Activated naive CD4-positive, alpha-beta T cell treated with anti-CD3 and anti-CD28 coated beads, Interleukin-2, amount 10 ng/mL, durations not matched to agents 7 days and 5 days (primary cell): ENCODE measurements around the gene PLA2G3.

Source experiments
- CTCF ChIA-PET: fragments of 350-600 bp; sonication (Branson Sonifier 250); formaldehyde crosslinking; loops from one replicate; lab custom pipeline; 2021; ENCODE audit warnings: antibody characterized with exemption; lab: Charles Lee
- DNase-seq: peaks from one replicate; pipeline ENCODE4 v3.0.0-alpha.2; 2020
- H3K27ac Mint-ChIP-seq: one replicate; pipeline ENCODE4 v1.8.0; 2021; ENCODE audit warnings: mild to moderate bottlenecking, moderate library complexity, mixed read lengths
- H3K27me3 Mint-ChIP-seq: one replicate; pipeline ENCODE4 v1.8.0; 2021; ENCODE audit warnings: mild to moderate bottlenecking, mixed read lengths
- H3K36me3 Mint-ChIP-seq: one replicate; pipeline ENCODE4 v1.8.0; 2021; ENCODE audit warnings: mixed read lengths
- H3K4me1 Mint-ChIP-seq: one replicate; pipeline ENCODE4 v1.8.0; 2021; ENCODE audit warnings: mixed read lengths
- H3K4me3 Mint-ChIP-seq: one replicate; pipeline ENCODE4 v1.8.0; 2021; ENCODE audit warnings: mild to moderate bottlenecking, moderate library complexity, mixed read lengths
- H3K9me3 Mint-ChIP-seq: one replicate; pipeline ENCODE4 v1.8.0; 2021; ENCODE audit warnings: mixed read lengths

PLA2G3 gene

DNA sequence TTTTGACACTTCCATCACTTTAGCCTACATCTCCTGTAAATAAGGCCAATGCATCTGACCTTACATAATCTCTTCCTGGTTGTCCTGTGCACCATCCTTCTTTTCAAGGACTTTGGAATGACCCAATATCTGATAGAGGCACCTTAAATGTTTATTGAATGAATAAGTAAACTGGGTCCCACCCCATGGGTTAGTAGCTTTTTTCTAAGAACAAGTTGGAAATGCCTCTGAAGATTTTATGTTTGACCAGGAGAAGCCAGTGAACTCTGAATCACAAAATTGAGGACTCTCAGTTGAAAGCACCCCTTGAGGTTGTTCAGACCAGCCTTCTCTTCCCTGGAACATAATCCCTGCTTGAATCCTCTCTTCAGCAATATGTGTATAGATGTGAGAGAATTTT lies 21.1 kb upstream of the PLA2G3 start:
- H3K4me1 Mint-ChIP-seq: peaks cover 32% of the 10 kb centered on the region

DNA sequence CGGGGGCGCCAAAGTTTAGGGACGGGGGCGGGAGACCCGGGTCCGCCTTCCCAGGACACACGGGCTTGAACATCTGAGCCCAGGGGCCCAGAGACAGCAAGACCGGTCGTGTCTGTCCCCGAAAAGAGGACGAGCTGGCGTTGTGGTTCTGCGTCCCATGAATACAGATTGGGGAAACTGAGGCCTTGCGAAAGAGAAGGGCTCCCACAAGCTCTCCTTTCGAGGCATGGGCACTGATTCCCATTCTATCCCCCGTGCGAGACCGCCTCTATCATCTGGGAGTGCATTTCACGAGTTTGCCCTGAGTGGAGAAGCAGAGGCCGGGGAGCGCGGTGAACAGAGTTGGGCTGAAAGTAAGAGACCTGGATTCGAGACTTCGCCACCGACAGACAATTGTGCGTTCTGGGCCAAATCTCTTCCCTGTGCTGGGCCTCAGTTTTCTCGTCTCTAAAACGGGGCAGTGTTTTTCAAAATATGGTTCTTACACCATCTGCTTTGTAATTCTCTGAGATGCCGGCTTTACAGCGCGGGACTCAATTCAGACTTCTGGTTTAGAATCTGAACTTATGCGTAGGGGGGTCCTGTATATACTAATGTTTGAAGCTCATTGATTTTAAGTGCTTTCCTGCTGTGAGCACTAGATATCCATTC lies 20.1 kb upstream of the PLA2G3 start:
- Mint-ChIP-seq H3K4me3 (peak overlapping the region; percentile 100), H3K27me3 (peaks cover 18% of the 10 kb centered on the region), H3K27ac (peak overlapping the region; percentile 94), H3K36me3 (peaks cover 17% of the 10 kb centered on the region), H3K9me3 (no peaks in the 10 kb centered on the region), H3K4me1 (peaks cover 32% of the 10 kb centered on the region)
- peak; percentile 40 for DNase-seq
- CTCF ChIA-PET: interaction anchor here (0.7 to 2.4 kb wide), 5 partner anchors 52 to 472 kb away, joined by 3 to 10 read pairs (median 5); partner anchors contain the start of genes LIMK2 and SELENOM

More for the DNA sequence above, 21.1 kb upstream of the PLA2G3 start:
- CTCF ChIA-PET: interaction anchor here (0.8 kb wide), 1 partner anchor 471 kb away, joined by 3 read pairs; no protein-coding TSS in a partner anchor
- peaks cover 22% of the 10 kb centered on the region for H3K36me3 Mint-ChIP-seq
- H3K27ac Mint-ChIP-seq: no peak overlapping the region
- DNase-seq: no peak
- peak overlapping the region; percentile 100 for H3K4me3 Mint-ChIP-seq
- H3K9me3 Mint-ChIP-seq: no peaks in the 10 kb centered on the region
- H3K27me3 Mint-ChIP-seq: peaks cover 15% of the 10 kb centered on the region

DNA sequence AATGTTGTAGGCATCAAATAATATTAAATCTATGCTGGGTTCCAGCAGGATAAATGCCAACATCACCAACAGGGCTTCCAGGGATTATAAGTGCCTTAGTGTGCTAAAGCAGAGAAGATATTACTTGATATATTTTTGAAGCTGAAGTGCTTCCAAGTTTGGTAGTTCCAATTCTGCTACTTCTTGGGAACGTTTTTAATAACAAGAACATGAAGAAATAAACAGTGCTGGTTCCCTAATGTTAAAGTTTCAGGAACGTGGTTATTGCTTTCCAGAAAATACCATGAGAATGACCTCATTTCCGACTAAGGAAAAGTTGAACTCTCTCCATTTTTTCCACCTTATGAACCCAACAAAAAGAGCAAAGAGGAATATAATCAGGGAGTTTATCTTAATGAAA lies 15.1 kb upstream of the PLA2G3 start:
- H3K36me3 Mint-ChIP-seq: peaks cover 6% of the 10 kb centered on the region
- no peak overlapping the region for H3K27ac Mint-ChIP-seq
- H3K27me3 Mint-ChIP-seq: peaks cover 32% of the 10 kb centered on the region
- peaks cover 10% of the 10 kb centered on the region for H3K4me1 Mint-ChIP-seq
- DNase-seq: no peak
- no peak overlapping the region for H3K4me3 Mint-ChIP-seq
- CTCF ChIA-PET: no interaction called here
- no peaks in the 10 kb centered on the region for H3K9me3 Mint-ChIP-seq

GRCh38 chr22:31154975-31155374 lies 14.7 kb upstream of the PLA2G3 start:
- DNase-seq: no peak
- H3K27me3 Mint-ChIP-seq: peaks cover 36% of the 10 kb centered on the region
- no peak overlapping the region for H3K4me3 Mint-ChIP-seq
- H3K4me1 Mint-ChIP-seq: peaks cover 8% of the 10 kb centered on the region
- H3K9me3 Mint-ChIP-seq: no peaks in the 10 kb centered on the region
- CTCF ChIA-PET: no interaction called here
- no peak overlapping the region for H3K27ac Mint-ChIP-seq
- H3K36me3 Mint-ChIP-seq: peaks cover 5% of the 10 kb centered on the region

- no peak overlapping the region for H3K4me3 Mint-ChIP-seq
- CTCF ChIA-PET: no interaction called here
- H3K36me3 Mint-ChIP-seq: no peaks in the 10 kb centered on the region
- H3K4me1 Mint-ChIP-seq: no peaks in the 10 kb centered on the region
- H3K9me3 Mint-ChIP-seq: no peaks in the 10 kb centered on the region
- no peak for DNase-seq
- H3K27me3 Mint-ChIP-seq: peaks cover 41% of the 10 kb centered on the region
- H3K27ac Mint-ChIP-seq: no peak overlapping the region
Measured at GRCh38 chr22:31153357-31153756, 13.0 kb upstream of the PLA2G3 start.

- DNase-seq: no peak
- no peaks in the 10 kb centered on the region for H3K4me1 Mint-ChIP-seq
- no peak overlapping the region for H3K4me3 Mint-ChIP-seq
- H3K9me3 Mint-ChIP-seq: peaks cover 6% of the 10 kb centered on the region
- H3K36me3 Mint-ChIP-seq: no peaks in the 10 kb centered on the region
- peaks cover 39% of the 10 kb centered on the region for H3K27me3 Mint-ChIP-seq
- CTCF ChIA-PET: interaction anchor here (1.8 kb wide), 1 partner anchor 118 kb away, joined by 3 read pairs; no protein-coding TSS in a partner anchor
- H3K27ac Mint-ChIP-seq: no peak overlapping the region
Measured at GRCh38 chr22:31151872-31152271, 11.6 kb upstream of the PLA2G3 start.

GRCh38 chr22:31150615-31151014 lies 10.3 kb upstream of the PLA2G3 start:
- Mint-ChIP-seq H3K36me3 (no peaks in the 10 kb centered on the region), H3K27ac (no peak overlapping the region), H3K4me3 (no peak overlapping the region), H3K4me1 (no peaks in the 10 kb centered on the region), H3K9me3 (peaks cover 6% of the 10 kb centered on the region), H3K27me3 (peaks cover 32% of the 10 kb centered on the region)
- CTCF ChIA-PET: interaction anchor here (1.3 to 1.8 kb wide), 3 partner anchors 9 to 119 kb away, joined by 3 to 9 read pairs (median 4); partner anchors contain the start of gene RNF185
- DNase-seq: no peak

DNA sequence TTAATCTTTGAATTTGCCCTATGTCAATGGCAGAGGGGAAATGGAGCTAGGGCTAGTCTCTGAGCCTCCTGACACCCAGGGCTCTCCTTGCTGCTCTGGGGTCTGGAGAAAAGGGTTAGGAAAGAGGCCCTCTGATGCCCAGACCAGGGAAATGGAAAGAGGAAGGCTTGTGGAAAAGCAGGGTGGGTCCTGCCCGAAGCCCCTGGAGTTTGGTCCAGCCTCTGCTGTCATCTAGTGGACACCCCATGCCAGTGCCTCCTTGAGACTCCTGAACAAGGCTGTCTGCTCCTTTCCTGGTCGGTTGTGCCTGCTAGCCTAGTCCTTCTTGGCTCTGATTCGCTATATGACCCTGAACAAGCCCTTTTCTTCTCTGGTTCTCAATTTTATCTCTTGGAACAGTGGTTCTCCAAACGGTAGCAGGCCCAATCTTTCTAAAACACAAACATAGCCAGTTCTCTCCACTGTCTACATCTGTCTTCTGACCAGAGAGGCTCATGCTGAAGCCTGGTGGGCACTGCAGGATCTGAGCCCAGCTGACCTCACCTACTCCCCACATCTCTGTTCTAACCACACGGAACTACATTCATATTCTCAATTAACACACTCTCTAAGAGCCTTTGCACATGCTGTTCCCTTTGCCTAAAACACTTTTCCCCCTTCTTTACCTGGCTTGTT lies 8.8 kb upstream of the PLA2G3 start:
- CTCF ChIA-PET: interaction anchor here (0.6 to 1.8 kb wide), 9 partner anchors 10 to 386 kb away, joined by 3 to 13 read pairs (median 4); partner anchors contain the start of genes RNF185 and SELENOM
- H3K36me3 Mint-ChIP-seq: no peaks in the 10 kb centered on the region
- DNase-seq: peak; percentile 55
- H3K4me1 Mint-ChIP-seq: peaks cover 6% of the 10 kb centered on the region
- no peak overlapping the region for H3K27ac Mint-ChIP-seq
- no peak overlapping the region for H3K4me3 Mint-ChIP-seq
- H3K9me3 Mint-ChIP-seq: peaks cover 8% of the 10 kb centered on the region
- peaks cover 35% of the 10 kb centered on the region for H3K27me3 Mint-ChIP-seq

DNA sequence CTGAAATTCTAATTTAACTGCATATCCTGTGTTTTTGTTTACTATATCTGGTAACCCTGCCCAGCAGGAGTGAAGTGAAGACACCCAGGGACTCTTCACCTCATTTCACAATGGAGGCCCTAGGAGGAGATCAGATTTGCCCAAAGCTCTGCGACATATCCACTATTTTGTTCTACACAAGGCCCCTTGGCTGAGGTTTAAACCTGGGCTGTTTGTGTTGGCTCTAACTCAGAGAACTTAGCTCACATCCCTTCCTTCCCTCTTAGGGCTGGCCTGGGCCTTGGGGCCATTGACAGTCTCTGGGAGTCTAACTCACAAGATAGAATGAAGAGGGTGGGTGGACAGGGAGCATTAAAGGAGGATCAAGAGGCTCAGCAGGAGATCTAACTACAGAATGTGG lies 8.2 kb upstream of the PLA2G3 start:
- DNase-seq: no peak
- peaks cover 8% of the 10 kb centered on the region for H3K9me3 Mint-ChIP-seq
- H3K36me3 Mint-ChIP-seq: no peaks in the 10 kb centered on the region
- peaks cover 8% of the 10 kb centered on the region for H3K4me1 Mint-ChIP-seq
- no peak overlapping the region for H3K4me3 Mint-ChIP-seq
- H3K27me3 Mint-ChIP-seq: peaks cover 31% of the 10 kb centered on the region
- CTCF ChIA-PET: interaction anchor here (0.7 to 1.7 kb wide), 8 partner anchors 40 to 386 kb away, joined by 3 to 13 read pairs (median 4); partner anchors contain the start of gene SELENOM
- no peak overlapping the region for H3K27ac Mint-ChIP-seq

GRCh38 chr22:31144223-31144622 lies 3.9 kb upstream of the PLA2G3 start:
- DNase-seq: no peak
- H3K27ac Mint-ChIP-seq: no peak overlapping the region
- H3K36me3 Mint-ChIP-seq: no peaks in the 10 kb centered on the region
- H3K27me3 Mint-ChIP-seq: peaks cover 42% of the 10 kb centered on the region
- H3K4me1 Mint-ChIP-seq: peaks cover 8% of the 10 kb centered on the region
- H3K9me3 Mint-ChIP-seq: peaks cover 8% of the 10 kb centered on the region
- H3K4me3 Mint-ChIP-seq: no peak overlapping the region
- CTCF ChIA-PET: interaction anchor here (1.0 to 1.5 kb wide), 2 partner anchors 37 to 55 kb away, joined by 3 to 8 read pairs; partner anchors contain the start of gene SELENOM

DNA sequence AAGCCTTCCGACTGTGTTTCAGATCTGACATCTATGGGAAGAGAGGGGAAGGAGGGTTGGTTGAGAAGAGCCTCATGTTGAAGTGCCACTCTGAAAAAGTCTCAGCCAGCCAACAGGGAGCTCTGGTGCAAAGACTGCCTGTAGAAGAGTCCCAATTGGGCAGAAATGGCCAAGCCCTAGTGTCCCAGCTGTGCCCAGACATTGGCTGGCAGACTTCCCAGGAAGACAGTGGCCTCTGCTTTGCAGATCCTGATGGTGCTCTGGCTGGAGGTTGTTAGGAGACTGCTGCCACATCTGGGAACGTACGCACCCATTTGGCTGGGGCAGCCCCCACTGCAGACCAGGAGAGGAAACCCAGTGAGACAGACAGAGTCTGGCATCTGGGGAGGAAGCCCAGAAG lies 3.2 kb upstream of the PLA2G3 start:
- peaks cover 35% of the 10 kb centered on the region for H3K27me3 Mint-ChIP-seq
- DNase-seq: no peak
- peaks cover 8% of the 10 kb centered on the region for H3K9me3 Mint-ChIP-seq
- H3K36me3 Mint-ChIP-seq: no peaks in the 10 kb centered on the region
- H3K27ac Mint-ChIP-seq: no peak overlapping the region
- peaks cover 8% of the 10 kb centered on the region for H3K4me1 Mint-ChIP-seq
- no peak overlapping the region for H3K4me3 Mint-ChIP-seq
- CTCF ChIA-PET: interaction anchor here (1.5 kb wide), 1 partner anchor 36 kb away, joined by 8 read pairs; the partner anchor contains the start of gene SELENOM

DNA sequence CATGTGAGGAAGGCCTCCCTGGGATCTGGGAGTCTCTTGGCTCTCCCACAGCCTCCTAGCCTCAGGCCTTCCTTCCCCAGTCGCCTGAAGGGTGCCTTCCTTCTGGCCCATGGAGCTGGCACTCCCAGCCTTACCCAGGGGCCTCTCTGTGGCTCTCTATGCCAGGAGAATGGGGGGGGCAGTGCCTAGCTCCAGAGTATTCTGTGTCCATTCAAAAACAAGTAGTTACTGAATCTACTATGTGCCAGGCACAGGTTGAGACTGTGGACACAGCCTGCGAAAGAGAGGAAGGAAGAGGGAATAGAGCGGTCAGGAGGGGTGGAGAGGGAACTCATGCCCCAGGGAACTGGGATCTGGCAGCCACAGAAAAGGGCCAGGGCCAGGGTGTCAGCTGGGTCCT lies 2.7 kb upstream of the PLA2G3 start:
- Mint-ChIP-seq H3K9me3 (peaks cover 8% of the 10 kb centered on the region), H3K27me3 (peaks cover 32% of the 10 kb centered on the region), H3K27ac (no peak overlapping the region), H3K36me3 (no peaks in the 10 kb centered on the region), H3K4me1 (peaks cover 8% of the 10 kb centered on the region), H3K4me3 (no peak overlapping the region)
- no peak for DNase-seq
- CTCF ChIA-PET: no interaction called here

- H3K4me1 Mint-ChIP-seq: peaks cover 8% of the 10 kb centered on the region
- H3K27ac Mint-ChIP-seq: no peak overlapping the region
- CTCF ChIA-PET: no interaction called here
- peaks cover 32% of the 10 kb centered on the region for H3K27me3 Mint-ChIP-seq
- no peaks in the 10 kb centered on the region for H3K36me3 Mint-ChIP-seq
- no peak for DNase-seq
- H3K4me3 Mint-ChIP-seq: no peak overlapping the region
- peaks cover 5% of the 10 kb centered on the region for H3K9me3 Mint-ChIP-seq
Measured at GRCh38 chr22:31142285-31142684, 2.0 kb upstream of the PLA2G3 start.

- CTCF ChIA-PET: interaction anchor here (0.5 kb wide), 1 partner anchor 555 kb away, joined by 3 read pairs; no protein-coding TSS in a partner anchor
Measured at GRCh38 chr22:31141551-31141950, 1.2 kb upstream of the PLA2G3 start.

More at GRCh38 chr22:31141551-31141950, 1.2 kb upstream of the PLA2G3 start:
- Mint-ChIP-seq H3K27me3 (peaks cover 32% of the 10 kb centered on the region), H3K4me3 (no peak overlapping the region), H3K27ac (no peak overlapping the region), H3K4me1 (peaks cover 8% of the 10 kb centered on the region), H3K9me3 (peaks cover 2% of the 10 kb centered on the region), H3K36me3 (no peaks in the 10 kb centered on the region)
- DNase-seq: no peak
